GM21717 (cell line): ENCODE results near the gene GASK1B.
A peak's percentile ranks its signal among the peaks of the same experiment; 100 is the strongest.

ENCODE experiments used
- ATAC-seq: cut with Tn5 transposase; IDR thresholded peaks from one replicate; pipeline ENCODE4 v1.9.1; 2021; ENCODE audit warnings: mild to moderate bottlenecking, moderate library complexity; ENCODE audit not compliant: unreplicated experiment

GASK1B gene

GRCh38 chr4:158147151-158147550 lies 25.7 kb downstream of the GASK1B start:
- ATAC-seq = no peak

GRCh38 chr4:158146736-158147135 lies 26.1 kb downstream of the GASK1B start:
- ATAC-seq = no peak

GRCh38 chr4:158139086-158139485 lies 33.7 kb downstream of the GASK1B start:
- no peak for ATAC-seq

- no peak for ATAC-seq
These were observed 38.6 kb downstream of the GASK1B start for GRCh38 chr4:158134222-158134621.

- no peak for ATAC-seq
These were observed 39.3 kb downstream of the GASK1B start for GRCh38 chr4:158133551-158133950.

- no peak for ATAC-seq
These were observed 41.8 kb downstream of the GASK1B start for GRCh38 chr4:158131027-158131426.

GRCh38 chr4:158130204-158130603 lies 42.6 kb downstream of the GASK1B start:
- no peak for ATAC-seq

- ATAC-seq = peak; percentile 90
These were observed 43.1 kb downstream of the GASK1B start for GRCh38 chr4:158129694-158130093.

- no peak for ATAC-seq
These were observed 44.3 kb downstream of the GASK1B start for GRCh38 chr4:158128540-158128939.

GRCh38 chr4:158125310-158125709 lies 47.5 kb downstream of the GASK1B start:
- no peak for ATAC-seq
